ENCODE data around the gene RAP1GDS1. TPM values are rescaled to one million over a fixed set of nuclear protein-coding genes. Genes with fewer than 3 reads are reported as not detected.

The RAP1GDS1 gene
- total and polyA plus RNA-seq, 2 of the 13 experiments (the other 11 are each of a cell fraction or from before 2014, with no cell fraction given): 19.3 to 42.5 TPM

GRCh38 chr4:98374643-98375042 is 113.5 kb downstream of the RAP1GDS1 start:
- Histone ChIP-seq H3K4me1 (ENCODE audit: insufficient read depth, low read length) (no peaks in the 10 kb centered on the region), H3K4me2 (ENCODE audit: low read depth, low read length) (no peak overlapping the region), H3K27me3 (ENCODE audit: control insufficient read depth in 1 of 2, insufficient read depth in 2 of 2, low read length in 2 of 2) (no peaks in the 10 kb centered on the region), H4K20me1 (ENCODE audit: insufficient read depth, low read length) (no peaks in the 10 kb centered on the region), H2AFZ (ENCODE audit: low read length) (no peak overlapping the region), H3K79me2 (ENCODE audit: insufficient read depth, low read length) (no peaks in the 10 kb centered on the region), H3K36me3 (replicated peaks in 1 of 2; ENCODE audit: control insufficient read depth in 1 of 2, insufficient read depth in 2 of 2, low read length in 2 of 2) (no peaks in the 10 kb centered on the region), H3K9ac (ENCODE audit: insufficient read depth, low read depth, low read length) (no peak overlapping the region), H3K4me3 (replicated peaks in 1 of 3; ENCODE audit: insufficient read depth in 1 of 3, low read depth in 2 of 3, low read length in 3 of 3) (no peak overlapping the region), H3K27ac (ENCODE audit: extremely low read length, insufficient read depth, low read length) (no peak overlapping the region), H3K9me3 (ENCODE audit: low read length) (no peaks in the 10 kb centered on the region)
- BruUV-seq (replicated peaks): no TSS peak
- ChIA-PET POLR2A (no interaction called here), CTCF (ENCODE audit: low intra/inter-chr PET ratio, low total read pairs) (no interaction called here)
- DNase-seq (ENCODE audit: low spot score) (no peak), ATAC-seq (no peak), FAIRE-seq (no peak)
- intact Hi-C loops (cut with micrococcal nuclease; ENCODE audit: unreplicated experiment) (no loop called here), in situ Hi-C loops (cut with HindIII; ENCODE audit: extremely low pct_ligation_motif_present, low pct_unique_long_range_greater_than_20kb) (no loop called here)
- 97% methylated on average over 5 of the region's 5 CpGs for WGBS (ENCODE audit: low lambda C conversion rate)
- TF ChIP-seq ZNF563 (CRISPR knock-in tag; IDR thresholded peaks at IDR 0.05): no peak
- no peak for TF ChIP-seq YEATS4 (CRISPR knock-in tag; IDR thresholded peaks at IDR 0.05; ENCODE audit: borderline replicate concordance)
- no peak for TF ChIP-seq ZNF703 (CRISPR knock-in tag; IDR thresholded peaks at IDR 0.05; ENCODE audit: borderline replicate concordance)
- TF ChIP-seq ZNF367 (CRISPR knock-in tag; IDR thresholded peaks at IDR 0.05; ENCODE audit: borderline replicate concordance): no peak
- no peak for TF ChIP-seq USF2 (IDR thresholded peaks at IDR 0.05; ENCODE audit: low read depth, low read length)
- no peak for TF ChIP-seq USF2 (CRISPR knock-in tag; IDR thresholded peaks at IDR 0.05; ENCODE audit: borderline replicate concordance)
- no peak for TF ChIP-seq ELF3 (CRISPR knock-in tag; IDR thresholded peaks at IDR 0.05)
- TF ChIP-seq AKAP8 (CRISPR knock-in tag; IDR thresholded peaks at IDR 0.05): no peak
- no peak for TF ChIP-seq ZNF552 (CRISPR knock-in tag; IDR thresholded peaks at IDR 0.05; ENCODE audit: borderline replicate concordance)
- TF ChIP-seq HCFC1 (IDR thresholded peaks at IDR 0.05; ENCODE audit: low read depth, low read length): no peak
- TF ChIP-seq MXI1 (IDR thresholded peaks at IDR 0.05; ENCODE audit: borderline replicate concordance, low read depth, low read length): no peak
- TF ChIP-seq ZNF878 (CRISPR knock-in tag; IDR thresholded peaks at IDR 0.05): no peak
- no peak for TF ChIP-seq ZNF503 (CRISPR knock-in tag; IDR thresholded peaks at IDR 0.05)
- TF ChIP-seq HMGA1 (CRISPR knock-in tag; conservative IDR thresholded peaks at IDR 0.05): no peak
- TF ChIP-seq ZBTB34 (CRISPR knock-in tag; IDR thresholded peaks at IDR 0.05): no peak
- TF ChIP-seq ZNF816 (CRISPR knock-in tag; IDR thresholded peaks at IDR 0.05; ENCODE audit: borderline replicate concordance): no peak
- no peak for TF ChIP-seq HNRNPUL1 (IDR thresholded peaks at IDR 0.05; ENCODE audit: low read depth, low read length)
- TF ChIP-seq RXRA (CRISPR knock-in tag; IDR thresholded peaks at IDR 0.05): no peak
- TF ChIP-seq SNRNP70 (IDR thresholded peaks at IDR 0.05; ENCODE audit: low read depth, low read length): no peak
- no peak for TF ChIP-seq SMC3 (IDR thresholded peaks at IDR 0.05; ENCODE audit: low read length)
- TF ChIP-seq NFIB (CRISPR knock-in tag; IDR thresholded peaks at IDR 0.05; ENCODE audit: borderline replicate concordance): no peak

All from HepG2 (cell line).